Fibroblast of lung (primary cell): ENCODE data around the gene SOCS2.

Experiments
- EZH2 ChIP-seq: IDR thresholded peaks from 2 replicates; pipeline ENCODE4 v1.5.1; 2012; ENCODE audit warnings: low read length, control low read depth, mild to moderate bottlenecking; ENCODE audit errors: missing control alignments
- TF ChIP-seq, protein P1 (sequence below), 2 donors: IDR thresholded peaks in 1 of 2; conservative IDR thresholded peaks in 1 of 2; 1 replicate in 1 of 2; 2 replicates in 1 of 2; pipeline ENCODE4 v1.5.1; 2011 to 2012; ENCODE audit warnings: low read length in 2 of 2, control low read depth in 1 of 2, inconsistent platforms in 1 of 2, low read depth in 1 of 2, mild to moderate bottlenecking in 1 of 2

DNA sequence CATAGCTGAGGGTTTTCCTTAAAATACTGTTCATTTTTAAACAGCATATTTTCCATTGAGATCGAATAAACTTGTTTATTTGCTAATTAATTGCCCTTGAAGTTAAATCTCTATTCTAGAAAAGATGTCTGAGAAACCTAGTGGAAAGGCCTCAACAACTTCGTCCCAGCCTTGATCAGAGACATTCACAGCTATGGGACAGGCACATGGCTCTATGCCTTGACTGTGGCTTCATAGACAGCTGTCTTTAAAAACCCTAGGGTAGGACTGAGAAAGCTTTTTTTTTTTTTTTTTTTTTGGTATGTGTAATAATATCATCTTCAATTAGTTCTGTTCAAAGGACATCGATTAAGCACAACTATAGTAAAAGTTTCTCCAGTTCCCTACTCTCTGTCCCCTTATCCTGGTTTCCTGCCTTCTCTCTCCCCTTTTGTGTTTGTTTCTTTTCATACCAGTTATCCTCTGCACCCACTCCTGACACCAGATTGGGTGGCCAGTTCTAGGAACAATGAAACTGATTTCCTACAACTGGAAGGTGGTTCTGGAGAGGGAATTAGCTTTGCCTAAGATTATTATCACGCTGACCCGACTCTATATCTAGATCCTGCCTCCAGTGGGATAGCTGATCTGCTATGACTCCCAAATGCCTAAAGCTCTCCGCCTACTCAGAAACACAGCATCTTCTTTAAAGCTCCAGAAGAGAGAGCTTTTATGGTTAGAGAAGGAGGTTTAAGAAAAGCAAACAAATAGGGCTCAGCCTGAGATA, 20.3 kb downstream of the SOCS2 start:
- TF ChIP-seq, protein P1, sequence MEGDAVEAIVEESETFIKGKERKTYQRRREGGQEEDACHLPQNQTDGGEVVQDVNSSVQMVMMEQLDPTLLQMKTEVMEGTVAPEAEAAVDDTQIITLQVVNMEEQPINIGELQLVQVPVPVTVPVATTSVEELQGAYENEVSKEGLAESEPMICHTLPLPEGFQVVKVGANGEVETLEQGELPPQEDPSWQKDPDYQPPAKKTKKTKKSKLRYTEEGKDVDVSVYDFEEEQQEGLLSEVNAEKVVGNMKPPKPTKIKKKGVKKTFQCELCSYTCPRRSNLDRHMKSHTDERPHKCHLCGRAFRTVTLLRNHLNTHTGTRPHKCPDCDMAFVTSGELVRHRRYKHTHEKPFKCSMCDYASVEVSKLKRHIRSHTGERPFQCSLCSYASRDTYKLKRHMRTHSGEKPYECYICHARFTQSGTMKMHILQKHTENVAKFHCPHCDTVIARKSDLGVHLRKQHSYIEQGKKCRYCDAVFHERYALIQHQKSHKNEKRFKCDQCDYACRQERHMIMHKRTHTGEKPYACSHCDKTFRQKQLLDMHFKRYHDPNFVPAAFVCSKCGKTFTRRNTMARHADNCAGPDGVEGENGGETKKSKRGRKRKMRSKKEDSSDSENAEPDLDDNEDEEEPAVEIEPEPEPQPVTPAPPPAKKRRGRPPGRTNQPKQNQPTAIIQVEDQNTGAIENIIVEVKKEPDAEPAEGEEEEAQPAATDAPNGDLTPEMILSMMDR (conservative IDR thresholded peaks at IDR 0.05 in 1 of 2, IDR thresholded peaks at IDR 0.05 in 1 of 2; ENCODE audit: low read depth in 1 of 2, low read length in 2 of 2), result no peak
- no peak for TF ChIP-seq EZH2
